Measurements from ENCODE around the gene NOSIP. TPM values are rescaled to one million over a fixed set of nuclear protein-coding genes. Genes with fewer than 3 reads are reported as not detected.

The NOSIP gene
- total RNA-seq, 1 experiment from 2014 or later = 66.1 TPM

GRCh38 chr19:49542446-49542845 lies 37.9 kb downstream of the NOSIP start:
- DNase-seq (ENCODE audit: low read depth, low spot score) (no peak), ATAC-seq (no peak)
- BruUV-seq (replicated peaks) = no TSS peak
- Histone ChIP-seq H3K27me3 (ENCODE audit: control insufficient read depth, insufficient read depth, low read length) (no peaks in the 10 kb centered on the region), H3K9me3 (ENCODE audit: control insufficient read depth, insufficient read depth, low read depth, low read length) (no peaks in the 10 kb centered on the region), H3K4me1 (ENCODE audit: control insufficient read depth, insufficient read depth, low read length) (peaks cover 3% of the 10 kb centered on the region; the same call in 1 of the 2 replicates), H3K4me3 (ENCODE audit: low read depth in 2 of 2, low read length in 2 of 2) (no peak overlapping the region), H3K27ac (ENCODE audit: low read length) (no peak overlapping the region), H3K36me3 (ENCODE audit: control insufficient read depth, insufficient read depth, low read length) (no peaks in the 10 kb centered on the region)
- ChIA-PET CTCF (no interaction called here), POLR2A (interaction anchor here (0.9 kb wide), 1 partner anchor 8 kb away, joined by 3 read pairs; no protein-coding TSS in a partner anchor)
- in situ Hi-C loops (cut with HindIII; ENCODE audit: low pct_unique_long_range_greater_than_20kb, low sequenced_read_pairs) = no loop called here
- intact Hi-C loops (cut with micrococcal nuclease; ENCODE audit: unreplicated experiment) = no loop called here
- TF ChIP-seq TCF7L2 (IDR thresholded peaks at IDR 0.05; ENCODE audit: low read depth, low read length) = no peak
- no peak for TF ChIP-seq SIN3A (IDR thresholded peaks at IDR 0.05; ENCODE audit: borderline replicate concordance, insufficient read depth, low read depth, low read length)
- TF ChIP-seq REST (IDR thresholded peaks at IDR 0.05; ENCODE audit: insufficient read depth in 1 of 2, low read depth in 2 of 2, low read length in 1 of 2) = no peak
- TF ChIP-seq POLR2AphosphoS5 (IDR thresholded peaks at IDR 0.05; ENCODE audit: low read depth, low read length) = no peak

GRCh38 chr19:49541914-49542313 lies 38.4 kb downstream of the NOSIP start:
- TF ChIP-seq POLR2AphosphoS5 (IDR thresholded peaks at IDR 0.05; ENCODE audit: low read depth, low read length) (no peak), CTCF (IDR thresholded peaks at IDR 0.05) (no peak), TCF7L2 (IDR thresholded peaks at IDR 0.05; ENCODE audit: low read depth, low read length) (no peak), REST (IDR thresholded peaks at IDR 0.05; ENCODE audit: insufficient read depth in 1 of 2, low read depth in 2 of 2, low read length in 1 of 2) (no peak), SIN3A (IDR thresholded peaks at IDR 0.05; ENCODE audit: borderline replicate concordance, insufficient read depth, low read depth, low read length) (no peak)
- ChIA-PET POLR2A (no interaction called here), CTCF (interaction anchor here (0.6 kb wide), 1 partner anchor 63 kb away, joined by 5 read pairs; no protein-coding TSS in a partner anchor)
- Histone ChIP-seq H3K9me3 (ENCODE audit: control insufficient read depth, insufficient read depth, low read depth, low read length) (no peaks in the 10 kb centered on the region), H3K36me3 (ENCODE audit: control insufficient read depth, insufficient read depth, low read length) (no peaks in the 10 kb centered on the region), H3K4me3 (ENCODE audit: low read depth in 2 of 2, low read length in 2 of 2) (no peak overlapping the region), H3K27ac (ENCODE audit: low read length) (no peak overlapping the region), H3K27me3 (ENCODE audit: control insufficient read depth, insufficient read depth, low read length) (no peaks in the 10 kb centered on the region), H3K4me1 (ENCODE audit: control insufficient read depth, insufficient read depth, low read length) (peaks cover 3% of the 10 kb centered on the region; the same call in 1 of the 2 replicates)
- intact Hi-C loops (cut with micrococcal nuclease; ENCODE audit: unreplicated experiment) = no loop called here
- no peak for DNase-seq (ENCODE audit: low read depth, low spot score)
- in situ Hi-C loops (cut with HindIII; ENCODE audit: low pct_unique_long_range_greater_than_20kb, low sequenced_read_pairs) = no loop called here
- BruUV-seq (replicated peaks) = no TSS peak
- ATAC-seq = no peak
